Muscle of leg (tissue), 11 donors: ENCODE measurements around the gene CAMK2A. TPM values are rescaled to one million over a fixed set of nuclear protein-coding genes. Genes with fewer than 3 reads are reported as not detected.

ENCODE experiments used
- DNase-seq: peaks from one replicate; pipeline ENCODE4 v3.0.0; 2013
- H3K27ac ChIP-seq: one replicate; pipeline ENCODE4 v1.5.1; 2013; ENCODE audit warnings: mild to moderate bottlenecking, low read length, control low read depth
- H3K27me3 ChIP-seq: one replicate; pipeline ENCODE4 v1.6.1; 2013; ENCODE audit warnings: low read length; ENCODE audit not compliant: control insufficient read depth, insufficient read depth
- H3K36me3 ChIP-seq: one replicate; pipeline ENCODE4 v1.6.1; 2013; ENCODE audit warnings: low read length; ENCODE audit not compliant: control insufficient read depth, insufficient read depth
- H3K4me1 ChIP-seq: one replicate; pipeline ENCODE4 v1.6.1; 2013; ENCODE audit warnings: low read length; ENCODE audit not compliant: control insufficient read depth, insufficient read depth
- H3K4me3 ChIP-seq: one replicate; pipeline ENCODE4 v1.5.1; 2013; ENCODE audit warnings: low read length, control low read depth
- H3K9me3 ChIP-seq: replicated peaks from 2 replicates; pipeline ENCODE4 v1.6.1; 2013; ENCODE audit warnings: low read depth, low read length; ENCODE audit not compliant: control insufficient read depth
- WGBS: methylation state at CpG from one replicate; pipeline ENCODE4 v1.1.5; 2013; ENCODE audit warnings: missing lambda C conversion rate; ENCODE audit not compliant: insufficient coverage; 5-methylcytosine and 5-hydroxymethylcytosine counted together
- polyA plus RNA-seq, 8 donors: library from polyadenylated mRNA; unstranded; fragments of 120-200 nt; gene quantifications; one replicate each; pipeline versions ENCODE4 v1.2.1 to v1.2.3, GENCODE V29; 2013; ENCODE audit warnings: inconsistent platforms in 1 of 8, low replicate concordance in 1 of 8; ENCODE audit not compliant: insufficient read length in 8 of 8, insufficient read depth in 1 of 8
- total RNA-seq: library from RNA; stranded (reverse); fragments of 120-200 nt; gene quantifications from one replicate; pipeline ENCODE4 v1.2.4, GENCODE V29; 2013

The CAMK2A gene
- total and polyA plus RNA-seq, 9 donors, result 38.5 to 79.9 (median 58.4) TPM

DNA sequence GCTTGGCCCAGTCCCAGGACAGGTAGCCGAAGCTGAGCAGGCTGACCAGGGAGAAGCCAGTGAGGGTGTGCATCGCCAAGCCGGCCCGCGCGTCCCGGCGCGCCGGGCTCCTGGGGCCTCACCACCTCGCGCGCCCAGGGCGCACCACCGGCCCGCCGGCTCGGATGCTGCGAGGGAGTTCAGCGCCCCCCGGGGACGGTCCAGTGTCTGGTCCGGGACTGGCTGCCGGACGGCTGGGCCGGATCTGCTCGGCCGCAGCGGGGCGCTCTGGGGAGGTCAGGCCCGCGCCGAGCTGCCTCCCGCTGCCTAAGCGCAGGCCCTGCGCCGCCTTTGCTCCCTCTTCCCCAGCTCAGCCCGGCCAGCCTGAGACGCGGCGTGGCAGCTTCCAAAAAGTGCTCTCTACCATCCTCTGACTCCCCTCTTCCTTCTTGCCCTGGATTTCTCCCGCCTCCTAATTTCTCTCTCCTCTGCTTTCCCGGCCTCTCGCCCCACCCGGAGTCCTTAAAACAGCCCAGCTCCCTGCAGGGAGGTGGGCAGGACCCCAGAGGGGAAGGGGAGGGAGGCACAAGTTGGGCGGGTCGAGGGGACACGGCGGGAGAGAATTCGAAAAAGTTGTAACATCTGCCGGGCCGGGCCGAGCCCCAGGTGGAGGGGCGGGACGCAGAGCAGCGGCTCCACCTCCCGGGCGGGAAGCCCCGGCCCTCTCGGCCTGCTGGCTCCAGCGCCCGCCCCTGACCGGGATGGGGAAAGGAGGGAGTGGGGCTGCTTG is 12.9 kb upstream of the CAMK2A start, which contains the start of gene ARSI:
Gene ARSI (minus strand): TSS at position 605 of the 769 bp plus-strand sequence. CDS start 532 bp downstream, at position 73.
- peak; percentile 92 for DNase-seq
- Histone ChIP-seq H3K27ac (peak within 1 kb of the TSS; percentile 92), H3K9me3 (no peaks in the 10 kb centered on the region), H3K27me3 (peaks cover 14% of the 10 kb centered on the region), H3K4me3 (peak within 1 kb of the TSS; percentile 41), H3K4me1 (peaks cover 40% of the 10 kb centered on the region), H3K36me3 (peaks cover 3% of the 10 kb centered on the region)
- WGBS, result under 1% methylated on average over 57 of the region's 63 CpGs

DNA sequence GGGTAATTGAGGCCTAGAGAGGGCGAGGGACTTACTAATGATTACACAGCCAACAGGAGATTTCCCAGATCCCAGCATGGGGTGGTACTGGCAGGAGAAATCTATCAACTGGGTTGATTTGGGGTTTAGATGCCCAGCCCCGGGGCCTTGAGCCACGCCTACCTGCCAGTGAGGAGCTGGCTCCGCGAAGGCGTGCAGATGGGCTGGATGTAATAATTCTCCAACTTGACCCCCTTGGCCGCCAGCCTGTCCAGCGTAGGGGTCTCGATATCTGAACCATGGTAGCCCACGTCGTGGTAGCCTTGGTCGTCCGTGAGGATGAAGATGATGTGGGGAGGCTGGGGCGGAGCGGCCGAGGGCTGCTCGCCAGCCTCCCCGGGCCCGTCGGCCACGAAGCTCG is 12.3 kb upstream of the CAMK2A start:
- Histone ChIP-seq H3K27ac (no peak overlapping the region), H3K4me1 (peaks cover 40% of the 10 kb centered on the region), H3K36me3 (peaks cover 6% of the 10 kb centered on the region), H3K9me3 (no peaks in the 10 kb centered on the region), H3K27me3 (peaks cover 16% of the 10 kb centered on the region), H3K4me3 (peak overlapping the region; percentile 41)
- 9% methylated on average over 13 of the region's 22 CpGs for WGBS
- DNase-seq, result no peak

DNA sequence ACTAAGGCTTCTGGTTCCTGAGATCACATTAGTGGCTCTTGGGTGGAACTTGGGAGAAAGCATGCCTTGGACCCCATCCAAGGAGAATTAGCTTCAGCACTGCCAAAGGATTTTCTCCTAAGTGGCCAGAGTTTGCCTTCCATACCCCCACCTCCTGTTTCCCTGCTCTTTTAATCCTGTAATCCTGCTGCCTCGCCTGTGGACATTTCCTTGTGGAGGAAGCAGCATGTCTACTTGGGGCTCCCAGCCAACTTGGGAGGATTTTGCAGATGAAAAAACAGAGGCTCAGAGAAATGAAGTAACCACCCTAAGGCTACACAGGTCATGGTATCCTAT is 11.6 kb upstream of the CAMK2A start:
- peaks cover 40% of the 10 kb centered on the region for H3K4me1 ChIP-seq
- no CpG with 5 or more reads among the region's 1 CpG for WGBS
- no peak overlapping the region for H3K4me3 ChIP-seq
- H3K27me3 ChIP-seq, result peaks cover 16% of the 10 kb centered on the region
- no peak overlapping the region for H3K27ac ChIP-seq
- H3K36me3 ChIP-seq, result peaks cover 6% of the 10 kb centered on the region
- H3K9me3 ChIP-seq, result no peaks in the 10 kb centered on the region
- DNase-seq, result peak; percentile 71

DNA sequence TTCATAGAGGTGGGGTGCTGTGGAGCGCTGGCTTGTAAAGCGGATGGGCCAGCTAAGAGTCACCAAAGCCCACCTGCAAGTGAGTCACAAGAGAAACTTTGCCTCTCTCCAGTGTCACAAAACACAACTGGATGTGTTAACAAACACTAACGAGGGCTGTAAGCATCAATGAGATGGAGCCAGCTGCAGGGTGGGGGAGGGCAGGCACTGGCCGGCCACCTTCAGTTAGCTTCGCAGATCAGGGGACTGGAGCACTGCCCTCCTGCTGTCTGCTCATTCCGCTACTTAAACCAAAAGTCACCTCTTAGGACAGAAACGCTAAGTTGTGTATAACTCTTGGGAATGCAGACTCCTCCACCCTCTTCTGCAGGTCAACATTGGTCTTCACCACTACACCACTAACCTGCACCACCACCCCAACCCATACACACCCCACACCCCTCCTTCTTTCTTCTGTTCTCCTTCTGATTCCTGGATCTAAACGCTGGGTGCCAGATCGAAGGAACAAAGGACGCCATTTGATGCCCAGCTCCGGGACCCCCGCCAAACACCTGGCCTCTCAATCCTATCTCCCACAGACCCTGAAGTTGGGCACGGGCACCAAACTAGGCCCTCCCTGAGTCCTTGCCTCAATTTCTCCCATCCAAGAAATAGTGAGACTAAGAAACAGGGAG is 11.1 kb upstream of the CAMK2A start:
- DNase-seq, result no peak
- H3K4me1 ChIP-seq, result peaks cover 40% of the 10 kb centered on the region
- H3K36me3 ChIP-seq, result peaks cover 6% of the 10 kb centered on the region
- no peak overlapping the region for H3K4me3 ChIP-seq
- H3K27me3 ChIP-seq, result peaks cover 16% of the 10 kb centered on the region
- no peak overlapping the region for H3K27ac ChIP-seq
- H3K9me3 ChIP-seq, result no peaks in the 10 kb centered on the region
- WGBS, result 54% methylated on average over 9 of the region's 13 CpGs

DNA sequence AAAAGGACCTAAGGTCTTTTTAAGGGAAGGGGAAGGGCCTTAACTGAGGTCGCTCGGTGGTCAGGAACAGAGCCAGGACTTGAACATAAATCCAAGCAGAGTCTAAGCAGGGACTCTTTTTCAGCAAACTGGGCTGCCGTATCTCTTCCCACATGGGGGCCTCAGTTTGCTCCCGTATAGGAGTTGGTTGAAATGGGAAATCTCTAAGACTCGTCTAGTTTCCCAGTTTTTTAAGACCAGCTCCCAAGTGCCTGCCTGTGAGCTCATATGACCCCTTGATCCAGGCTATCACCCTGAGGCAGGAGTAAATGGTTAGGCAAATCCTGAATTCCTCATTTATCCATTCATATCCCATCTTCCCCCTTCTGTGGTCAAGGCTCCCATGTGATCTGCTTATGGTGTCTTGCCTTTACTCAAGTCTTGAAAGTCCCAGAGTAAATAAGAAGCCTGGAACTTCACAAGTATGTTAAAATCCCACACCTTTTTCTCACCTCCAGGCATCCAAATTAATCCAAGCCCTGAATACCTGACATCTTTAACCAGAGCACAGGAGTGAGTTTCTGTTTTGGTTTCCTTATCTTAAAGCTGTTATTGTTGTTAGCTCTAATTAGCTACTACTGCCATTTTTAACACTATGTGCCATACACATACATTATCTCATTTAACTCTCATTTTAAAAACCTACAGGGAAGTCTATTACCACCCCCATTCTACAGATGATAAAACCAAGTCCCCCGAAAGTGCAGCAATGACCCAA is 10.2 kb upstream of the CAMK2A start:
- Histone ChIP-seq H3K4me3 (no peak overlapping the region), H3K27ac (peak overlapping the region; percentile 3), H3K36me3 (peaks cover 6% of the 10 kb centered on the region), H3K9me3 (no peaks in the 10 kb centered on the region), H3K4me1 (peaks cover 46% of the 10 kb centered on the region), H3K27me3 (peaks cover 16% of the 10 kb centered on the region)
- 75% methylated on average over 1 of the region's 6 CpGs for WGBS
- DNase-seq, result peak; percentile 43

DNA sequence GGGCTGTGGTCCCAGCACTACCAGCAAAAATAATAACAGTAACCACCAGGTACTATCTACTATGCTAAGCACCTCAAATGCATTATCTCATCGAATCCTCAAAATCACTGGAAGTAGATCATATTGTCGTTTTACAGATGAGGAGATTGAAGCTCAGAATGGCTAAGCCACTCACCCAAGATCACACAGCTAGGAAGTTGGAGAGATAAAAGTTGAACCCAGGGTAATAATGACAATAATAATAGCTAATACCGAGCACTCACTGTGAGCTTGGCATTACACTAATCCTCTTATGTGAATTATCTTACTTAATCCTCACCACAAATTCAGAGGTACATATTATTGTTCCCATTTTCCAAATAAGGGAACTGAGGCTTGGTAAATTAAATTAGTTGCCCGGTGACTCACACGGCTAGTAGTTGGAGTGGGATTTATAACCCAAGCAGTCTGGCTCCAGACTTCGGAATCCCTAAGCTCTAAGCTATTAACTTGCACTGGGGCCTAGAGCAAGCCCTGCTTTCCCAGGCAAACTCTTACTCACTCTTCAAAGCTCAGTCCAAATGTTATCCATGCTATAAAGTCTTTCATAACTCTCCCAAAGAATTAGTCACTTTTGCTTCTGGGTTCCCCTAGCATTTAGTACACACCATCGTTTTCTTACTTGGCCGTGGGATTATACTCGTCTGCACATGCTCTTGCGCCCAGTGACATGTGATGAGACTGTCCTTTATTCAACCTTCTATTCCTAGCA is 9.3 kb upstream of the CAMK2A start:
- H3K27me3 ChIP-seq, result peaks cover 16% of the 10 kb centered on the region
- WGBS, result 37% methylated on average over 2 of the region's 10 CpGs
- H3K36me3 ChIP-seq, result peaks cover 6% of the 10 kb centered on the region
- peaks cover 48% of the 10 kb centered on the region for H3K4me1 ChIP-seq
- peak overlapping the region; percentile 3 for H3K27ac ChIP-seq
- DNase-seq, result peak; percentile 35
- no peaks in the 10 kb centered on the region for H3K9me3 ChIP-seq
- H3K4me3 ChIP-seq, result no peak overlapping the region

DNA sequence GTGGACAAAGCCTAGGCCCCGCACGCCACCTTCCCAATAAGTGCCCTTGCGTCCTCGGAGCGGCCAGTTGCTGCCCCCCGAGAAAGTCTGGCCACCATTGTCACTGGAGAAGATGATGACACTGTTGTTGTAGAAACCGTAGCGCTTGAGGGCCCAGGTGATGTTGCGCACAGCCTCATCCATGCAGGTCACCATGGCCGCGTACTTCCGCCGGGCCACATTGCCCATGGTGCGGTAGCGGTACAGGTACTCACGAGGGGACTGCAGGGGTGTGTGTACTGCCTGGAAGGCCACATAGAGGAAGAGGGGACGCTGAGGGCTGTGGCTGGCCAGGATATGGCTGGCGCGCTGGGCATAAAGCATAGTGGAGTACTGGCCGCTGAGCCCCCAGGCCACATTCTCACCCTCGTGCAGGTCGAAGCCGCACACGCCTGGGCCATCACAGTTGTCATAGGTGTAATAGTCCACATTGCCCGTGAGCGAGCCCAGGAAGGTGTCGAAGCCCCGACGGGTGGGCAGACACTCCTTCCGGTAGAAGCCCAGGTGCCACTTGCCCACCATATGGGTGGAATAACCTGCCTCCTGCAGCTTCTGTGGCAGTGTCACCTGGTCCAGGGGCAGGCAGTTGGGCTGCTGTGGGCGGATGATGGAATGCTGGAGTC is 8.5 kb upstream of the CAMK2A start:
- Histone ChIP-seq H3K4me1 (peaks cover 51% of the 10 kb centered on the region), H3K36me3 (peaks cover 6% of the 10 kb centered on the region), H3K27ac (no peak overlapping the region), H3K4me3 (no peak overlapping the region), H3K27me3 (peaks cover 12% of the 10 kb centered on the region), H3K9me3 (no peaks in the 10 kb centered on the region)
- 96% methylated on average over 25 of the region's 31 CpGs for WGBS
- DNase-seq, result no peak

DNA sequence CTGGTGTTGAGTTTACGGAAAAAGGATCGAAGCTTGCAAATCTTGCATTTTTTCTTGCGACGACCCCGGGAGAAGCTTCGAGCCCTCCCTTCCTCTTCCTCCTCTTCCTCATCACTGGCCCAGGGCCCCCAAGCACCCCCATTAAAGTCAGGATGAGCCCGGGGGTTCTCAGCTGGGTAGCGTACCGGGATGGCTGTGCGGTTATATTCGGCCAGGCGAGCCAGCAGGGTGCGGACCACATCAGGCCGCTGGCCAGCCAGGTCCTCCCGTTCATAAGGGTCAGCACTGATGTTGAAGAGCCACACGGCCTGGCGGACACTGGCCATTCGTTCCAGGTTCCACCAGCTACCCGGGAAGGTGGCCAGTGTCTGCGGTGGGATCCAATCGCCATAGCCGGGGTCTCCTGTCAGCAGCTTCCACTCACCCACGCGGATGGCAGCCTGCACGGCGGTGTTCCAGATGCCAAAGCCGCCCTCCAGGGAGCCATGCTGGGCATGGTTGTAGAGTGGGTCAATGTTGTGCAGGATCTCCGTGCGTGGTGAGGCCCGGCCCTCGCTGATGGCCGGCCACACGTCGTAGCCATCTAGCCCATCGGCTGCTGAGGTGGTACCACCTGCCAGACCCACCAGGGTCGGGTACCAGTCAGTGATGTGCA is 7.8 kb upstream of the CAMK2A start:
- peaks cover 6% of the 10 kb centered on the region for H3K36me3 ChIP-seq
- H3K4me1 ChIP-seq, result peaks cover 45% of the 10 kb centered on the region
- 91% methylated on average over 31 of the region's 36 CpGs for WGBS
- no peak overlapping the region for H3K4me3 ChIP-seq
- peaks cover 6% of the 10 kb centered on the region for H3K27me3 ChIP-seq
- no peak overlapping the region for H3K27ac ChIP-seq
- no peaks in the 10 kb centered on the region for H3K9me3 ChIP-seq
- DNase-seq, result no peak

DNA sequence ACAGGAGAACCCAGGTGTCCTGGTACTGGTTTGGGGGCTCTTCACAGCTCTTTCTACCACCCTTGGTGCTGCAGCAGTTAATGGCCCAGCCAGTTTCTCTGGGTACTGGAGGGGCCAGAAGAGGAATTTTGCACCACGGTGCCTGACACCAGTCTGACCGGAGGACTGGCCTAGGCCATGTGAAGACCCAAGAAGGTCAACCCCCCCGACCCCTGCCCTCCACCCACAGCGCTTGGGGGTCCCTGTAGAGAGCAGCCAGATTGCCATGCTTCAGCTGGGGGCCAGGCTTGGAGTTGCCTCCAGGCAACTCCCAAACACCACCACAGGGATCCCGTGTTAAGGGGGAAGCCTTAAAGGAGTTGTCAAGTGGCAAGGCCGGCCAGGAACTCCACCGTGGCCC is 6.9 kb upstream of the CAMK2A start:
- Histone ChIP-seq H3K27ac (no peak overlapping the region), H3K9me3 (no peaks in the 10 kb centered on the region), H3K27me3 (peaks cover 5% of the 10 kb centered on the region), H3K36me3 (peaks cover 6% of the 10 kb centered on the region), H3K4me3 (no peak overlapping the region), H3K4me1 (peaks cover 39% of the 10 kb centered on the region)
- no peak for DNase-seq
- WGBS, result 84% methylated on average over 3 of the region's 7 CpGs
